Endothelial cell of umbilical vein (primary cell): ENCODE data around the gene VPS52.

Source experiments
- POLR2A ChIP-seq: IDR thresholded peaks from 2 replicates; pipeline ENCODE4 v1.6.1; 2012; ENCODE audit warnings: low read depth, mild to moderate bottlenecking, control low read depth, low read length
- POLR2AphosphoS5 ChIP-seq: IDR thresholded peaks from 2 replicates; pipeline ENCODE4 v1.6.1; 2012; ENCODE audit warnings: low read depth, mild to moderate bottlenecking, control low read depth, low read length, moderate library complexity; ENCODE audit not compliant: insufficient read depth
- TF ChIP-seq, protein P1 (sequence below), 2 donors: IDR thresholded peaks; 1 replicate in 1 of 2; 2 replicates in 1 of 2; pipeline ENCODE4 v1.5.1; 2011; ENCODE audit warnings: low read length in 2 of 2, mild to moderate bottlenecking in 2 of 2, moderate library complexity in 2 of 2, control low read depth in 1 of 2, inconsistent platforms in 1 of 2, low read depth in 1 of 2; ENCODE audit not compliant: insufficient read depth in 1 of 2; ENCODE audit errors: extremely low read depth in 1 of 2

DNA sequence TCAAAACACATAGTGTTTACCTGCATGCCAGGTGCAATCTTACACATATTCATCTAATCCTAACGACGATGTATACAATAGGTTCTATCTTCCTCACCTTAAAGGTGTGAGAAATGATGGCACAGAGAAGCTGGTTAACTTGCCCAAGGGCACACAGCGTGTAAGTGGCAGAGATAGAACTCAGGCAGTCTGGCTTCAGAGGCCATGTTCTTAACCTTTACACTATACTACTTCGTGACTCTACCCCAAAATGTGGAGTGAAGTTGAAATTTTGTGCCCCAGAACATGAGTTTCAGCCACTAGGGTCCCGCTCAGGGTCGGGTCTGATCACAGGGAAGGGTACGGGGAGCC is 584 bp downstream of the VPS52 start:
- TF ChIP-seq POLR2AphosphoS5 (no peak), POLR2A (no peak)
- TF ChIP-seq, protein P1, sequence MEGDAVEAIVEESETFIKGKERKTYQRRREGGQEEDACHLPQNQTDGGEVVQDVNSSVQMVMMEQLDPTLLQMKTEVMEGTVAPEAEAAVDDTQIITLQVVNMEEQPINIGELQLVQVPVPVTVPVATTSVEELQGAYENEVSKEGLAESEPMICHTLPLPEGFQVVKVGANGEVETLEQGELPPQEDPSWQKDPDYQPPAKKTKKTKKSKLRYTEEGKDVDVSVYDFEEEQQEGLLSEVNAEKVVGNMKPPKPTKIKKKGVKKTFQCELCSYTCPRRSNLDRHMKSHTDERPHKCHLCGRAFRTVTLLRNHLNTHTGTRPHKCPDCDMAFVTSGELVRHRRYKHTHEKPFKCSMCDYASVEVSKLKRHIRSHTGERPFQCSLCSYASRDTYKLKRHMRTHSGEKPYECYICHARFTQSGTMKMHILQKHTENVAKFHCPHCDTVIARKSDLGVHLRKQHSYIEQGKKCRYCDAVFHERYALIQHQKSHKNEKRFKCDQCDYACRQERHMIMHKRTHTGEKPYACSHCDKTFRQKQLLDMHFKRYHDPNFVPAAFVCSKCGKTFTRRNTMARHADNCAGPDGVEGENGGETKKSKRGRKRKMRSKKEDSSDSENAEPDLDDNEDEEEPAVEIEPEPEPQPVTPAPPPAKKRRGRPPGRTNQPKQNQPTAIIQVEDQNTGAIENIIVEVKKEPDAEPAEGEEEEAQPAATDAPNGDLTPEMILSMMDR (IDR thresholded peaks at IDR 0.05; ENCODE audit: extremely low read depth in 1 of 2, insufficient read depth in 1 of 2, low read depth in 1 of 2, low read length in 2 of 2), result no peak
